H54 (cell line): ENCODE results near the gene BMPR2.

ENCODE experiments used
- DNase-seq: peaks from one replicate; pipeline ENCODE4 v3.0.0; 2011; ENCODE audit warnings: low spot score, mixed read lengths; ENCODE audit not compliant: insufficient read length
- FAIRE-seq: peaks from 3 replicates; lab custom pipeline; 2011; peaks lifted over from hg19 to GRCh38; lab: Jason Lieb, UNC
- POLR2A ChIP-seq: IDR thresholded peaks from 2 replicates; pipeline ENCODE4 v1.6.1; 2011; ENCODE audit warnings: low read depth, mild to moderate bottlenecking, low read length

BMPR2 gene

DNA sequence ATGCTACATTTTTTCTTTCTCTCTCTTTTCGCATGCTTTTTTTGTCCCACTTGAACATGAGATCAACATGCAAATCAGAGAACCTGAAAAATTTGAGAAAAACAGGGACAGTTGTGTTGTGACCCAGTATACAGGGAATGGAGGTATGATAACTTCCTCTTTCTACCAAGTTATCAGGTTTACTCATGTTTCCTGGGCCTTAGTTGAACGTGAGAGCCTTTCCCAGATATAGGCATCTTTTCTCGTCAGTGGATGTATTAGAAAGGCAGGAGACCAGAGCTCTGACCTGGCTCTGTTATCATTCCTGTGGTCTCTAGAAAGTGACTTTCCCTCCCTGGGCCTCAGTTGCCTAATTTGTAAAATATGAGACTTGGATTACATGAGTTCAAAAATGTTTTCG lies 228.6 kb downstream of the BMPR2 start:
- TF ChIP-seq POLR2A, result no peak
- no peak for FAIRE-seq
- no peak for DNase-seq

DNA sequence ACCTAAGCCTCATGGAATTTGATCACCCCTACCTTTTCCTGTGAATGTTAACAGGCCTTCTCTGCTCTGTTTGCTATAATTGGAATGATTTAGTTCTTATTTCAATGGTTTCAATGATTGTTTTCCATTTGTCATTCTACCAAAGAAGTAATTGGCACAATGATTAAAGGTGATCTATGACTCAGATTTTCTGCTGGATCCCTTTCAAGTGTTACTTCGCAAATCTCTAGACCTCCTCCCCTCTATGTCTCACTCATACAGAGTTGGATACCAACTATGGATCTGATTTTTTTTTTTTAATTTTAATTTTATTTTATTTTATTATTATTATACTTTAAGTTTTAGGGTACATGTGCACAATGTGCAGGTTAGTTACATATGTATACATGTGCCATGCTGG lies 229.0 kb downstream of the BMPR2 start:
- no peak for FAIRE-seq
- TF ChIP-seq POLR2A, result no peak
- DNase-seq, result no peak

GRCh38 chr2:202608142-202608852 lies 232.2 kb downstream of the BMPR2 start:
- DNase-seq, result no peak
- TF ChIP-seq POLR2A, result no peak
- no peak for FAIRE-seq

DNA sequence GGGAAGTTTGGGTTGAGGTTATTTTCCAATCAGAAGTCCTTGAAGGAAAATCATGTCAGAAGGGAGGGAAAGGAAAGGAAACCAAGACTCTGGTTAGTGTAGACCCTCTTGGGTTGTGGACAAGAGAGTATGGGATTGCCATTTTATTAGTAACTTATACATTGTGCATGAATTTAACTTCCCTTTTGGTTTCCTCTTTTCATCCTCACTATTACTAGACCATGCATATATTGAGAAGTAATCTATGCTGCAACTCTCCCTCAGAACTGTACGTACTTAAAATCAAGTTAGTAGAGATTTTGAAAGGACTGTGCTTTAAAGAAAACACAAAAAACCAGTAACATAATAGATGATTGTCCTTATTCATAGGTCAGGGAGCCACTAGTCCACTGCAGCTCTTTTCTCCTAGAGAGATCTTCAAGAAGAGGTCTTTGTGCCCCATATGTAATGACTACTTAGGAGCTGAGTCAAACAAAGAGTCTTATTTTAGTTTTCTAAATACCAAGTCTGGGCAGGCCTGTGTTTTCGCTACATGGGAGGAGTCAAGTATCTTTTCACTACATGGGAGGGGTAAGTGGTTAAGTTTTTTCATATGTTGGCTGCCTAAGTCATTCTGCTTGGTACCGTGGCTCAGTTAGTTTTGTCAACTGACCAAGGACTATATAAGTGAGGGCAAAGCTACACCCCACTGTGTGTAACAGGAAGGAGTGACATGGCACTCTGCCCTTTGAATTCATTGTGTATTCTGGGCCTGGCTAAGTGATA lies 233.4 kb downstream of the BMPR2 start:
- DNase-seq (no peak), FAIRE-seq (no peak)
- TF ChIP-seq POLR2A, result no peak

- no peak for TF ChIP-seq POLR2A
- FAIRE-seq (no peak), DNase-seq (no peak)
Measured at GRCh38 chr2:202610380-202610779, 234.3 kb downstream of the BMPR2 start.

DNA sequence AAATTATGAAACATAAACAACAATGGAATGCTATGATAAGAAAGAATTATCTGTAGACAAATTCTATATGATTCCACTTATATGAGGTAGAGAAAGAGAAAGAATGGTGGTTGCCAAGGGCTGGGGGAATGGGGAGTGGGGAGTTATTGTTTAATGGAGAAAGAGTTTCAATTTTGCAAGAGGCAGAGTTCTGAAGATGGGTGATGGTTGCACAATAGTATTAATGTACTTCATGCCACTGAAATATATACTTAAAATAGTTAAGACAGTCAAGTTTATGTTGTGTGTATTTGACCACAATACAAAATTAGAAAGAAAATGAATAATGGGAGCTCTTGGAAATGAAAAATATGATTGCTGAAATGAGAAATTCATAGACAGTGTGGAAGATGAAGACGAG lies 236.0 kb downstream of the BMPR2 start:
- no peak for TF ChIP-seq POLR2A
- FAIRE-seq (no peak), DNase-seq (no peak)

DNA sequence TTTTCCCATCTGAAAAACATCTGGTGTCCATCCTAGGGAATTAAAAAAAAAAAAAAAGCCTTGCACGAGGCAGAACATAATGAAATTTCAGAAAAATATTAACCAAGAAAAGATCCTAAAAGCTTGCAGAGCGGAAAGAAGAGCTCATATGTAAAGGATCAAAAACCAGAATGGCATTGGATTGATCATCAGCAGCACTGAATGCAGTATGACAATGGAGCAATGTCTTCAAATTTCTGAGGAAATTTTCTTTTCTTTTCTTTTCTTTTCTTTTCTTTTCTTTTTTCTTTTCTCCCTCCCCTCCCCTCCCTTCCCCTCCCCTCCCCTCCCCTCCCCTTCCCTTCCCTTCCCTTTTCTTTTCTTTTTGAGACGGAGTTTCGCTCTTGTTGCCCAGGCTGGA lies 237.4 kb downstream of the BMPR2 start:
- FAIRE-seq (no peak), DNase-seq (no peak)
- TF ChIP-seq POLR2A, result no peak
